ENCODE results near the gene PTGS2.

- no peak for TF ChIP-seq POLR2A (IDR thresholded peaks at IDR 0.05; ENCODE audit: low read depth)
- TF ChIP-seq, protein P1, sequence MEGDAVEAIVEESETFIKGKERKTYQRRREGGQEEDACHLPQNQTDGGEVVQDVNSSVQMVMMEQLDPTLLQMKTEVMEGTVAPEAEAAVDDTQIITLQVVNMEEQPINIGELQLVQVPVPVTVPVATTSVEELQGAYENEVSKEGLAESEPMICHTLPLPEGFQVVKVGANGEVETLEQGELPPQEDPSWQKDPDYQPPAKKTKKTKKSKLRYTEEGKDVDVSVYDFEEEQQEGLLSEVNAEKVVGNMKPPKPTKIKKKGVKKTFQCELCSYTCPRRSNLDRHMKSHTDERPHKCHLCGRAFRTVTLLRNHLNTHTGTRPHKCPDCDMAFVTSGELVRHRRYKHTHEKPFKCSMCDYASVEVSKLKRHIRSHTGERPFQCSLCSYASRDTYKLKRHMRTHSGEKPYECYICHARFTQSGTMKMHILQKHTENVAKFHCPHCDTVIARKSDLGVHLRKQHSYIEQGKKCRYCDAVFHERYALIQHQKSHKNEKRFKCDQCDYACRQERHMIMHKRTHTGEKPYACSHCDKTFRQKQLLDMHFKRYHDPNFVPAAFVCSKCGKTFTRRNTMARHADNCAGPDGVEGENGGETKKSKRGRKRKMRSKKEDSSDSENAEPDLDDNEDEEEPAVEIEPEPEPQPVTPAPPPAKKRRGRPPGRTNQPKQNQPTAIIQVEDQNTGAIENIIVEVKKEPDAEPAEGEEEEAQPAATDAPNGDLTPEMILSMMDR (IDR thresholded peaks at IDR 0.05), result no peak
Observed at GRCh38 chr1:186627019-186627418, 53.2 kb downstream of the PTGS2 start.
